SIG-M5 (cell line): ENCODE measurements around the gene EVC.
"Not testable (repeated sequence)": the region's sequence is repeated elsewhere in the genome, so short reads cannot be mapped to it uniquely, and the experiment has no call there.

Experiments used
- DNase-seq: peaks from one replicate; lab custom pipeline; 2025; lab: John Stamatoyannopoulos, UW

The EVC gene

DNA sequence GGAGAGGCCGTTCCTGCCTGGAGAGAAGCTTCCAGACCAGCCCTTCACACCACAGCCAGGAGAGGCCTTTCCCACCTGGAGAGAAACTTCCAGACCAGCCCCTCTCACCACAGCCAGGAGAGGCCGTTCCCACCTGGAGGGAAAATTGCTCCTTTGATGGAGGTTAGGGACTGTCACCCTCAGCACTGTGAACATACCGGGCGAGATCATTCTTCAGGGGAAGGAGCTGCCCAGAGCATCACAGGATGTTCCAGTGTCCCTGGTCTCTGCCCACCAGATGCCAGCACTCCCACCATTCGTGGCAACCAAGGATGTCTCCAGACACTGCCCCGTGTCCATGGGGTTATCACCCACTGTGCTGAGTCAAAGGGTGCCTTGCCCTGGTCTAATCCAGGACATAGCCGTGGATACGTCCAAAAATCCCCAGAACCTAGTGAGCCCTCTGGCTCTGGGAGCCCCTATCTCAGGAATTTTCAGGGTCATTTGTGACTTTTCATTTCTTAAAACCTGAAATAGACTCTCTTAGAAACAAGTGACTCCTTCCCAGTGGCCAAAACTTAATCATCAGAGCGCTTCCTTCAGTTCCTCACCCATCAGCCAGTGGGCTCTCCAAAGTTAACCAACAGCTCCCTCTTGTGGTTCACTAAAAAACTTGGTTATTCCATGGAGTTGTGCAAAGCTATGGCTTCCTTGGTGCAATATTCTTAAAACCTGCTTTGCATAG is 101.7 kb downstream of the EVC start:
- no peak for DNase-seq

- no peak for DNase-seq
Observed at GRCh38 chr4:5813882-5814255, 102.9 kb downstream of the EVC start.

DNA sequence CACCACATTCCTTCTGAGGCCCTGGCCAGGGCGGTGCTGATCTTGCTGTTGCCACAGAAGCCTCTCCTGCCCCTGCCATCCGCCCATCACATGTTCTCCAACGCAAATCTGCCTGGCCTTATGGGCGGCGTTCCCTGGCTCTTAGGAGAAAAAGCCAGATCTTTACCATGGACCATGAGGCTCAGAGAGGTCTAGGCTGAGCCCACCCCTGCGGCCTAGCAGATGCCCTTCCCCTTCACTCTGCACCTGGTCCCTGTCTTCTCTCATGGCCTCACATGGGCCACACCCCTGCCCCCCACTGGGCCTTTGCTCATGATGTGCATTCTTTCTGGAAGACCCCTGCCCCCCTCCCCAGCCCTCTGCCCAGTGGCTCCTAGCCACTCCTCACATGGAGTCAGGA is 103.4 kb downstream of the EVC start:
- DNase-seq = no peak

DNA sequence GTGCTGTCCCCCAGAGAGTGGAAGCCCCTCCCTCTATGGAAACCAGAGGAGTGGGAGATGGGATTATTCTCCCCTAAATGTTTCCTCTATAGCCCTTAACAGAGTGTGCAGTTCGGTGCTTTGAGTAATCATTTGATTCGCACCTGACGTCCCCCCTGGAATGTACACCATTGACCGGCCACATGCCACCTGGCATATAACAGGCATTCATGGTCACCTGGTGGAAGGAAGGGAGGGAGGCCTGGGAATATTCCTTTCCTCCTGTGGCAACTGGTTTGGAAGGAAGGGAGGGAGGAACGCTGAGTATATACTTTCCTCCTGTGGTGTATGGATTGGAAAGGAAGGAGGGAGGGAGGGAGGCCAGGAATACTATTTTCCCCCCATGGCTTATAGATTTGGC is 104.6 kb downstream of the EVC start:
- DNase-seq = no peak

GRCh38 chr4:5816101-5816500 is 105.1 kb downstream of the EVC start:
- DNase-seq = no peak

- DNase-seq = no peak
Observed at GRCh38 chr4:5816851-5817375, 105.9 kb downstream of the EVC start.

DNA sequence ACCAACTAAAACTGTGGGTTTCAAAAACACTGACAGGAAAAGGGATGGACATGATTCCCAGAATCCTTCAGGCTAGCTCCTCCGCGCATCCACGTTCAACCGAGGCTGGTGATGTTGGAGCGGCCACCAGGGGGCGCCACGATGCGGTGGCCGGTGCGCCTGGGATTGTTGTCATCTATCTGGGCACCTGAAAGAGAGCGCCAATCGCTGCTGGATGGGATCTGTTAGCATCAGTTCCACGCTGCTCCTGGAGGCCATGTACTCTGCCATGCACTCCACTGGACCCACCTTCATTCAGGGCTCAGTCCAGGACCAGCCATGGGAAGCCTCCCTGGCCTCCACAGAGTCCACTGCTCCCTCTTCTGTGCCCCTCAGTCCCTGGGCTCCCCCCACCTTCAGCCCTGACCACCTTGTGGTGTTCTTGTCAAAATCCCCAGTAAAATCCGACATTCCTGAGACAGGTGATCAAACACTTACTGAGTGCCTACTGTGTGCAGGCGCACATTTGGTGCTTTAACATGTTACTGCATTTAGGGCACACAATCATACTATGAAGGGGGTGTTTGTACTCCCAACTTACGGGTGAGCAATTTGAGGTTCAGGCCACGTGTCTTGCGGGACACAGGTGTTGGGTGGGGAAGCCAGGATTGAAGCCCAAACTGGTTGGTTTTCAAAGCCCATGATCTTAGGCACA is 110.8 kb downstream of the EVC start:
- no peak for DNase-seq

GRCh38 chr4:5822619-5823018 is 111.6 kb downstream of the EVC start:
- no peak for DNase-seq

DNA sequence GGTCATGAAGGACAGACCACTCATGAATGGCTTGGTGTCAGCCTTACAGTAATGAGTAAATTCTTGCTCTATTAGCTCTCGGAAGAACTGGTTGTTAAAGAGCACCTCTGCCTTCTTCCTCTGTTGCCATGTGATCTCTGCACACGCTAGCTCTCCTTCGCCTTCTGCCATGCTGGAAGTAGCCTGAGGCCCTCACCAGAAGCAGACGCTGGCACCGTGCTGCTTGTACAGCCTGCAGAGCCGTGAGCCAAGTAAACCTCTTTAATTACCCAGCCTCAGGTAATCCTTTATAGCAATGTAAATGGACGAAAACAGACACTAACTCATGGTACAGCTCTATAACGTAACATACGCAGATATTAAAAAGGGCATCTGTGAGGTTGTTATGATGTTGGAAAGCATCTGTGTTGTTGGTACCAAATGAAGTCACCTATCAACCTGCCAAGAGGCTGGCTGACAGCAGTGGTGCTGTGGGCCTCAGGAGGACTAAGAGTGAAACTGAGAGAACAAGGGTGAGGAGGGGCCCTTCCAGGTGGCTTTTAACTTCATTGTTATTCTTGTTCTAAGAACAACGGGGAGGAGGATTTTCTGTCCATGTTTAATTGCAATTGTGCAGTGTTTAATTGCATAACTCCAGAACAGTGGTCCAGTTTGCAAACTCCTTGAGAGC is 112.7 kb downstream of the EVC start:
- DNase-seq = no peak

GRCh38 chr4:5824227-5824626 is 113.2 kb downstream of the EVC start:
- DNase-seq = no peak

DNA sequence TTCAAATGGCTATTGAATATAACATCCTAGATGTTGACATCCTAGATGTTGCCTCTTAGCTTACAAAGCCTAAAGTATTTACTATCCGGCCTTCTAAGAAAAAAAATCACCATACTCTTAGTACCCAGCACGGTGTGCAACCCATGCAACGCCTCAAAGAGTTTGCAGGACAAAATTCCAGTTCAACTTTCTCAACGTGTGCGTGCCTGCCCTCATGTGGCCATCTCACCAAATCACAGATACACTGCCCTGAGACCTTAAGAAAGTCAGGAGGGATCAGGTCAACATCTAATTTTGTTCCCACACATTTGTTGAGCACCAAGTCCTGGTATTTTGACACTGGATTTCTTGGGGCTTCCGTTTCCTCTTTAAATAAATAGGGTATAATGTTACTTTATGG is 113.6 kb downstream of the EVC start:
- DNase-seq = no peak

DNA sequence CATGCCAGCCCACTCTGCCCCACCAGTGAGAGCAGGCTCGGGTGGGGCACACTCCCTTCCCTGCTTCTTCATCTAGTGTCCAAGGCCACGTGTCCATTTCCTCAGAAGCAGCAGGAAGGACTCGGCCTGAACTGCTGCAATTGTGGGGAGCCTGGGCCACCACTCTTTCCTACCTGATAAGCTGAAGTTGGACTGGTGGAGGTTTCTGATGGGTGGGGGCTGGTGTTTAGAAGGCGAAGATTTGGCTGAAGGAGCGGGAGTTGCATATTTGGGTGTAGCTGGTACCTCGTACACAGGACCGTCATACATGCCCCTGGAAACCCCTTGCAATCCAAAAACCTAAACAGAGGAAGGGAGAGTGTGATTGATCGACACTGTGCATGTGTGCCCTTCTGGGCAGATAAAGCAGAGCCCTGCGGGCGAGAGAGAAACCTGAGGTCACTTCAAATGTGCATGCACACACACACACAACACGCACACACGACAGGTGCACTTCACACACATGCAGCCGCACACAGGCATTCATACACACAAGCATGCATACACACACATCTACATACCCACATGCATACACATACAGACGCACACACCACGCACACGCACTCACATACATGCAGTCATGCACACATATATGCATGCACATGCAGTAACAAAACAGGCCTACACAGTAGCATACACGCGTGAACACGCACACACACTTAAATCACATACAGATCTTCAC is 114.5 kb downstream of the EVC start:
- no peak for DNase-seq

- no peak for DNase-seq
Observed at GRCh38 chr4:5826437-5827107, 115.6 kb downstream of the EVC start.

- DNase-seq = no peak
Observed at GRCh38 chr4:5827108-5828004, 116.4 kb downstream of the EVC start.

DNA sequence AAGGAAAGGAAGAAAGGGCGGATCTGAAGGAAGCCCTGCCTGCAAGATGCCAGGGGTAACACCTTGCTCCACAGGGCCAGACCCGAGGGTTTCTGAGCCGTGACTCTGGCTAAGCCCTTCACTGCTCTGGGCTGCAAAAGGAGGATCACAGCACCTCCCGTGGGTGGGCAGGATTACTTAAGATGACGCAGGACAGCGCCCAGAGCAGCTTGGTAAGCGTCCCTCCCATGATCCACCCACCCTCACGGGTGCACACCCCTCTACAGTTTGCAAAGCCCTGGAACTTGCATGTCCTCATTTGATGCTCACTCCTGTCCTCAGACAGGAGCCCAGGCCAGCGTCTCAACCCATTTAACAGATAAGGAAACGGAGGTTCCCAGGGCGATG is 117.0 kb downstream of the EVC start:
- DNase-seq = no peak

- no peak for DNase-seq
Observed at GRCh38 chr4:5836943-5837342, 125.9 kb downstream of the EVC start.

DNA sequence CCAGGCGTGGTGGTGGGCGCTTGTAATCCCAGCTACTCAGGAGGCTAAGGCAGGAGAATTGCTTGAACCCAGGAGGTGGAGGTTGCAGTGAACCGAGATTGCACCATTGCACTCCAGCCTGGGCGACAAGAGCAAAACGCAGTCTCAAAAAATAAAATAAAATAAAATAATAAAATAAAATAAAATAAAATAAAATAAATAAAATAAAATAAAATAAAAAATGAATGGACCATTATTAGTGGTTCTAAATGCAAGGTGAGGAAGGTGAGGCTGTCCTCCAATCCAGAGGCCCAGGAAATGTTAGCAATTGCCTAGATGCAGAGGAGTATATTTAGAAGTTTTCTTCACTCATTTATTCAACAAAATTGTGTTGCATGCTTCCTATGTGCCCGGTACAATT is 126.5 kb downstream of the EVC start:
- DNase-seq = not testable (repeated sequence)

DNA sequence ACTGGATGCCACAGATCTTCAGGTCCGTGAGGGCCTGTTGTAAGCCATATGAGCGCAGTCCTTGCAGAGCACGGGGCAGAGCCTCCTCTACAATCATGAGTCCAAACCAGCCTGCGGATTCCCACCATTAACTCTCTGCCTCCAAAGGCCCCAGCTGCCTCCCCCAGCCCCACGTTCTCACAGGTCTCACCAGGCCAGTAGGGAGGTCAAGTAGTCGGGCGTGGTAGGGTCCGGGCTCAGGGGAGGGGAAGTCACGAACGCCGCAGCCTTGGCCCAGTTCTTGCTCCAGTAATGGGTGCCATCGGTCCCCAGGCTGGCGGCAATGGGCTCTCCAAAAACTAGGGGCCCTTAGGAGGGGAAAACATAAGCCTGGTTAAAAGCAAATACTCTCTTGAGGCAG is 128.3 kb downstream of the EVC start:
- no peak for DNase-seq

- DNase-seq = no peak
Observed at GRCh38 chr4:5839751-5840674, 129.0 kb downstream of the EVC start.

- no peak for DNase-seq
Observed at GRCh38 chr4:5842456-5842855, 131.5 kb downstream of the EVC start.
